ENCODE data around the gene CCT7. TPM values are rescaled to one million over a fixed set of nuclear protein-coding genes. Genes with fewer than 3 reads are reported as not detected.

The CCT7 gene
- total and polyA plus RNA-seq, 2 donors (not counting 3 experiments of a cell fraction or from before 2014, with no cell fraction given) = 343 to 362 TPM

DNA sequence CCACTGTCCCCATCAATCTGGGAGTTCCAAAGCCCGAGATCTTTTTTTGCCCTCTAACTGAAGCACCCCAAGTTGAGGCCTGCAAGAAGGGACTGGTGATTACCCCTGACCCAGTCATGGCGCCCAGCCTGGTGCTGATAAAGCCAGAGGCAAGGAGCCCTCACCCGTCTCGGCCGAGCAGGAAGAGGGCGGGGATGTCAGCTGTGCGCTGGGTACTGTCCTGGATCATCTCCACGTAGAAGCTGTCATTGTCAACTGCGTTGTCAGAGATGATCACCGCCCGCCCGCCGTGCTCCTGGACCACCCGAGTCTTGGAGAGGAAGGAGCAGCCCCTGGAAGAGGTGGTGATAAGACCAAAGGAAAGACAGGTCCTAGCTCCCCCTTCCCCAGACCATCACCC, 5.5 kb upstream of the CCT7 start:
- no peak overlapping the region for H2AFZ ChIP-seq (ENCODE audit: low read depth, low read length)
- no peak overlapping the region for H3K27ac ChIP-seq (ENCODE audit: insufficient read depth, low read depth, low read length)
- ChIA-PET CTCF (interaction anchor here (0.9 to 2.4 kb wide), 2 partner anchors 16 to 63 kb away, joined by 3 to 7 read pairs; no protein-coding TSS in a partner anchor), POLR2A (no interaction called here)
- no peak for TF ChIP-seq POLR2A (IDR thresholded peaks at IDR 0.05; ENCODE audit: low read depth, low read length)
- TF ChIP-seq POLR2AphosphoS5 (IDR thresholded peaks at IDR 0.05; ENCODE audit: insufficient read depth, low read depth, low read length) = no peak
- TF ChIP-seq EZH2 (IDR thresholded peaks at IDR 0.05; ENCODE audit: borderline replicate concordance, low read depth, low read length, severe bottlenecking) = no peak
- TF ChIP-seq MYC (IDR thresholded peaks at IDR 0.05; ENCODE audit: low read depth, low read length) = no peak
- TF ChIP-seq, protein P1, sequence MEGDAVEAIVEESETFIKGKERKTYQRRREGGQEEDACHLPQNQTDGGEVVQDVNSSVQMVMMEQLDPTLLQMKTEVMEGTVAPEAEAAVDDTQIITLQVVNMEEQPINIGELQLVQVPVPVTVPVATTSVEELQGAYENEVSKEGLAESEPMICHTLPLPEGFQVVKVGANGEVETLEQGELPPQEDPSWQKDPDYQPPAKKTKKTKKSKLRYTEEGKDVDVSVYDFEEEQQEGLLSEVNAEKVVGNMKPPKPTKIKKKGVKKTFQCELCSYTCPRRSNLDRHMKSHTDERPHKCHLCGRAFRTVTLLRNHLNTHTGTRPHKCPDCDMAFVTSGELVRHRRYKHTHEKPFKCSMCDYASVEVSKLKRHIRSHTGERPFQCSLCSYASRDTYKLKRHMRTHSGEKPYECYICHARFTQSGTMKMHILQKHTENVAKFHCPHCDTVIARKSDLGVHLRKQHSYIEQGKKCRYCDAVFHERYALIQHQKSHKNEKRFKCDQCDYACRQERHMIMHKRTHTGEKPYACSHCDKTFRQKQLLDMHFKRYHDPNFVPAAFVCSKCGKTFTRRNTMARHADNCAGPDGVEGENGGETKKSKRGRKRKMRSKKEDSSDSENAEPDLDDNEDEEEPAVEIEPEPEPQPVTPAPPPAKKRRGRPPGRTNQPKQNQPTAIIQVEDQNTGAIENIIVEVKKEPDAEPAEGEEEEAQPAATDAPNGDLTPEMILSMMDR (IDR thresholded peaks at IDR 0.05; ENCODE audit: extremely low read depth in 1 of 2, insufficient read depth in 1 of 2, low read depth in 1 of 2, low read length in 2 of 2) = no peak
- TF ChIP-seq JUN (IDR thresholded peaks at IDR 0.05; ENCODE audit: borderline replicate concordance, insufficient read depth, insufficient read length, low read depth) = no peak
- no peak for TF ChIP-seq FOS (IDR thresholded peaks at IDR 0.05; ENCODE audit: borderline replicate concordance, insufficient read depth, low read length)
- no peak for TF ChIP-seq GATA2 (IDR thresholded peaks at IDR 0.05; ENCODE audit: insufficient read depth, insufficient read length, low read depth, low read length)
- TF ChIP-seq, protein P2, sequence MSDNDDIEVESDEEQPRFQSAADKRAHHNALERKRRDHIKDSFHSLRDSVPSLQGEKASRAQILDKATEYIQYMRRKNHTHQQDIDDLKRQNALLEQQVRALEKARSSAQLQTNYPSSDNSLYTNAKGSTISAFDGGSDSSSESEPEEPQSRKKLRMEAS (IDR thresholded peaks at IDR 0.05; ENCODE audit: insufficient read depth, insufficient read length) = no peak
- no TSS peak for BruUV-seq (replicated peaks)
- DNase-seq (ENCODE audit: low read depth, low spot score) (no peak), FAIRE-seq (no peak)
- intact Hi-C loops (cut with micrococcal nuclease) (no loop called here), dilution Hi-C loops (cut with MboI; ENCODE audit: extremely low pct_ligation_motif_present, low sequenced_read_pairs) (no loop called here)
- no peaks in the 10 kb centered on the region for H3K9me3 ChIP-seq (replicated peaks; ENCODE audit: control insufficient read depth, insufficient read depth, low read length)
- no peak overlapping the region for H3K4me2 ChIP-seq (ENCODE audit: insufficient read depth, low read length)
- no peaks in the 10 kb centered on the region for H4K20me1 ChIP-seq (replicated peaks; ENCODE audit: control insufficient read depth, extremely low read depth, insufficient read depth, low read length)
- H3K9me1 ChIP-seq (replicated peaks; ENCODE audit: control insufficient read depth, extremely low read depth, insufficient read depth, low read length) = no peaks in the 10 kb centered on the region
- no peak overlapping the region for H3K9ac ChIP-seq (replicated peaks; ENCODE audit: extremely low read depth, insufficient read depth, low read length)
- H3K27me3 ChIP-seq (ENCODE audit: control insufficient read depth in 2 of 2, insufficient read depth in 2 of 2, low read length in 2 of 2) = no peaks in the 10 kb centered on the region
- H3K36me3 ChIP-seq (ENCODE audit: control insufficient read depth in 2 of 2, extremely low read depth in 1 of 2, insufficient read depth in 2 of 2, low read length in 2 of 2) = peaks cover 0 to 4% of the 10 kb centered on the region in 2 experiments
- H3K4me1 ChIP-seq (ENCODE audit: control insufficient read depth, extremely low read depth, insufficient read depth, low read length) = peaks cover 7% of the 10 kb centered on the region
- H3K4me3 ChIP-seq (replicated peaks in 1 of 3; ENCODE audit: insufficient read depth in 1 of 3, low read depth in 1 of 3, low read length in 3 of 3) = no peak overlapping the region
- no peaks in the 10 kb centered on the region for H3K79me2 ChIP-seq (ENCODE audit: control insufficient read depth, insufficient read depth, low read length)

Data from endothelial cell of umbilical vein (primary cell).